ENCODE measurements around the gene HABP4. TPM values are rescaled to one million over a fixed set of nuclear protein-coding genes. Genes with fewer than 3 reads are reported as not detected.

Gene HABP4
- 23.1 TPM for total RNA-seq
- long read RNA-seq, transcript HABP4-201 (8 exons, 2,615 nt), result major isoform, 106 of 114 reads
- long read RNA-seq, partial matches to known transcripts, result 1 of 114 reads
- long read RNA-seq, other reads (novel, unspliced or antisense), result 7 of 114 reads

DNA sequence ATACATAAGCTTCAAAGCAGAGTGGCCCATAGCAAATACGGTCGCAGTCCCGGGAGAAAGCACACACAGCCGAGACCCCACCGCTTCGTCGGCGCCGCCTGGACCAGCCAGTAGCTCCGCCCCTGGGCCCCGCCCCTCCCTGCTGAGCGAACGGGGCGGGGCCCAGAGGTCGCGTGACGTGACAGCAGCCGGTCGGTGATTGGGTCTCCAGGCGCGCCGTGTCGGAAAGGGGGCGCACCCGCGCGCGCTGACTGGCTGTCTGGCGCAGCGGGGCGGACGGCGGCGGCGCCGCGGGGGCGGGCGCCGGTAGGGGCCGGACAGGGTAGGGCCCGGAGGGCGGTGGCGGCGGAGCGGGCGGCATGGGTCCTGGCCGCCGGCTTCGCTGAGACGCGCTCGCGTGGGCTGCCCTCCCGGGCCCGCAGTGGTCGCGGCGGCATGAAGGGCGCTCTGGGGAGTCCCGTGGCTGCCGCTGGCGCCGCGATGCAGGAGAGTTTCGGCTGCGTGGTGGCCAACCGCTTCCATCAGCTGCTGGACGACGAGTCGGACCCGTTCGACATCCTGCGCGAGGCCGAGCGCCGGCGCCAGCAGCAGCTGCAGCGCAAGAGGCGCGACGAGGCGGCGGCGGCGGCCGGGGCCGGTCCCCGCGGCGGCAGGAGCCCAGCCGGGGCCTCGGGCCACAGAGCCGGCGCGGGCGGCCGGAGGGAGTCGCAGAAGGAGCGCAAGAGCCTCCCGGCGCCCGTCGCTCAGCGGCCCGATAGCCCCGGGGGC is at the start of gene HABP4:
Gene HABP4 (plus strand): TSS at position 325 of the 768 bp plus-strand sequence. CDS start 111 bp downstream, at position 436.
- peak; percentile 97 for DNase-seq
- TF ChIP-seq, protein P1, sequence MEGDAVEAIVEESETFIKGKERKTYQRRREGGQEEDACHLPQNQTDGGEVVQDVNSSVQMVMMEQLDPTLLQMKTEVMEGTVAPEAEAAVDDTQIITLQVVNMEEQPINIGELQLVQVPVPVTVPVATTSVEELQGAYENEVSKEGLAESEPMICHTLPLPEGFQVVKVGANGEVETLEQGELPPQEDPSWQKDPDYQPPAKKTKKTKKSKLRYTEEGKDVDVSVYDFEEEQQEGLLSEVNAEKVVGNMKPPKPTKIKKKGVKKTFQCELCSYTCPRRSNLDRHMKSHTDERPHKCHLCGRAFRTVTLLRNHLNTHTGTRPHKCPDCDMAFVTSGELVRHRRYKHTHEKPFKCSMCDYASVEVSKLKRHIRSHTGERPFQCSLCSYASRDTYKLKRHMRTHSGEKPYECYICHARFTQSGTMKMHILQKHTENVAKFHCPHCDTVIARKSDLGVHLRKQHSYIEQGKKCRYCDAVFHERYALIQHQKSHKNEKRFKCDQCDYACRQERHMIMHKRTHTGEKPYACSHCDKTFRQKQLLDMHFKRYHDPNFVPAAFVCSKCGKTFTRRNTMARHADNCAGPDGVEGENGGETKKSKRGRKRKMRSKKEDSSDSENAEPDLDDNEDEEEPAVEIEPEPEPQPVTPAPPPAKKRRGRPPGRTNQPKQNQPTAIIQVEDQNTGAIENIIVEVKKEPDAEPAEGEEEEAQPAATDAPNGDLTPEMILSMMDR (IDR thresholded peaks at IDR 0.05; ENCODE audit: borderline replicate concordance), result peak; percentile 13
- Histone ChIP-seq H3K27me3 (ENCODE audit: low read depth) (no peaks in the 10 kb centered on the region), H3K4me1 (peaks cover 31% of the 10 kb centered on the region), H3K9me3 (replicated peaks) (no peaks in the 10 kb centered on the region), H3K36me3 (no peaks in the 10 kb centered on the region), H3K27ac (replicated peaks) (peak within 1 kb of the TSS; percentile 89), H3K4me3 (peak within 1 kb of the TSS; percentile 81)
- intact Hi-C loops (cut with micrococcal nuclease), result loop anchor here (10.0 kb wide), 2 partner anchors 105 to 115 kb away; no protein-coding TSS in a partner anchor

GRCh38 chr9:96408409-96409280 is 41.3 kb upstream of the HABP4 start:
- H3K36me3 ChIP-seq, result no peaks in the 10 kb centered on the region
- DNase-seq, result no peak
- H3K4me3 ChIP-seq, result no peak overlapping the region
- intact Hi-C loops (cut with micrococcal nuclease), result no loop called here
- no peaks in the 10 kb centered on the region for H3K27me3 ChIP-seq (ENCODE audit: low read depth)
- no peak overlapping the region for H3K27ac ChIP-seq (replicated peaks)
- TF ChIP-seq, protein P1 (IDR thresholded peaks at IDR 0.05; ENCODE audit: borderline replicate concordance), result no peak
- H3K9me3 ChIP-seq (replicated peaks), result no peaks in the 10 kb centered on the region
- H3K4me1 ChIP-seq, result peaks cover 4% of the 10 kb centered on the region

DNA sequence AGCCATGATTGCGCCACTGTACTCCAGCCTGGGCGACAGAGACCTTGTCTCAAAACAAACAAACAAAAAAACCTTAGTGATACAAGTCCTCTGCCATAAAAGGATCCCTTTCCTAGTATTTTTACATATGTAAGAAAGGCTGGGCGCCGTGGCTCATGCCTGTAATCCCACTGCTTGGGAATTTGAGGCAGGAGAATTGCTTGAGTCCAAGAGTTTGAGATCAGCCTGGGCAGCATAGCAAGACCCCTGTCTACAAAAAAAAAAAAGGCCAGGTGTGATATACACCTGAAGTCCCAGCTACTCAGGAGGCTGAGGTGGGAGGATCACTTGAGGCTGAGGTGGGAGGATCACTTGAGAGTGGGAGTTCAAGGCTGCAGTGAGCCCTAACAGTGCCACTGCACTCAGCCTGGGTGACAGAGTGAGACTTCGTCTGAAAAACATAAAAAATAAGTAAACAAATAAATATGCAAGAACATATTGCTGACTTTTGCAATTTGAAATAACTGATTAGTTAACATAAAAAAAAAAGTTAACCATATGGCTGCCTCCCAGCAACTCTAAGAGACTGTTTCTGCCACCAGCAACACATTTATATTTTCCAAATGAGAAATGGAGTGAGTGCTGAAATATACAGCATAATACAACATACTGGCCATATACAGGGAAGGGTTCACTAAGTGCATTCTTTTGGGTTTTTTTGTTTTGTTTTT is 38.7 kb upstream of the HABP4 start:
- no peak overlapping the region for H3K4me3 ChIP-seq
- peaks cover 10% of the 10 kb centered on the region for H3K4me1 ChIP-seq
- TF ChIP-seq, protein P1 (IDR thresholded peaks at IDR 0.05; ENCODE audit: borderline replicate concordance), result no peak
- intact Hi-C loops (cut with micrococcal nuclease), result no loop called here
- no peaks in the 10 kb centered on the region for H3K9me3 ChIP-seq (replicated peaks)
- no peaks in the 10 kb centered on the region for H3K27me3 ChIP-seq (ENCODE audit: low read depth)
- no peak for DNase-seq
- H3K36me3 ChIP-seq, result no peaks in the 10 kb centered on the region
- H3K27ac ChIP-seq (replicated peaks), result no peak overlapping the region

- intact Hi-C loops (cut with micrococcal nuclease), result no loop called here
Measured at GRCh38 chr9:96412174-96412913, 37.6 kb upstream of the HABP4 start.

More at GRCh38 chr9:96412174-96412913, 37.6 kb upstream of the HABP4 start:
- Histone ChIP-seq H3K27ac (replicated peaks) (no peak overlapping the region), H3K9me3 (replicated peaks) (no peaks in the 10 kb centered on the region), H3K27me3 (ENCODE audit: low read depth) (no peaks in the 10 kb centered on the region), H3K4me3 (no peak overlapping the region), H3K4me1 (peaks cover 20% of the 10 kb centered on the region), H3K36me3 (no peaks in the 10 kb centered on the region)
- DNase-seq, result no peak
- TF ChIP-seq, protein P1 (IDR thresholded peaks at IDR 0.05; ENCODE audit: borderline replicate concordance), result no peak
